ENCODE results near the gene DEK.
A peak's percentile ranks its signal among the peaks of the same experiment; 100 is the strongest.
"Not testable (repeated sequence)": the region's sequence is repeated elsewhere in the genome, so short reads cannot be mapped to it uniquely, and the experiment has no call there.

The DEK gene

GRCh38 chr6:18264219-18264922 lies at the start of gene DEK:
TSS of gene DEK (minus strand) at chr6:18264530. CDS start at chr6:18263987, 543 bp downstream.
- DNase-seq (ENCODE audit: low read depth in 3 of 3, low spot score in 1 of 3): peak; percentile 63 to 73 (median 66)

GRCh38 chr6:18312368-18312767 lies 48.0 kb upstream of the DEK start:
- DNase-seq (ENCODE audit: low read depth in 3 of 3, low spot score in 1 of 3): no peak

GRCh38 chr6:18310010-18310409 lies 45.7 kb upstream of the DEK start:
- not testable (repeated sequence) for DNase-seq (ENCODE audit: low read depth in 3 of 3, low spot score in 1 of 3)

GRCh38 chr6:18309046-18309445 lies 44.7 kb upstream of the DEK start:
- no peak for DNase-seq (ENCODE audit: low read depth in 3 of 3, low spot score in 1 of 3)

- no peak for DNase-seq (ENCODE audit: low read depth in 3 of 3, low spot score in 1 of 3)
Measured at GRCh38 chr6:18308070-18308735, 43.9 kb upstream of the DEK start.

- DNase-seq (ENCODE audit: low read depth in 3 of 3, low spot score in 1 of 3): no peak
Measured at GRCh38 chr6:18306977-18307376, 42.6 kb upstream of the DEK start.

- DNase-seq (ENCODE audit: low read depth in 3 of 3, low spot score in 1 of 3): no peak
Measured at GRCh38 chr6:18302561-18303439, 38.5 kb upstream of the DEK start.

GRCh38 chr6:18293076-18293904 lies 29.0 kb upstream of the DEK start:
- no peak for DNase-seq (ENCODE audit: low read depth in 3 of 3, low spot score in 1 of 3)

GRCh38 chr6:18289283-18289682 lies 25.0 kb upstream of the DEK start:
- DNase-seq (ENCODE audit: low read depth in 3 of 3, low spot score in 1 of 3): no peak

GRCh38 chr6:18284261-18284660 lies 19.9 kb upstream of the DEK start:
- no peak for DNase-seq (ENCODE audit: low read depth in 3 of 3, low spot score in 1 of 3)

- DNase-seq (ENCODE audit: low read depth in 3 of 3, low spot score in 1 of 3): no peak
Measured at GRCh38 chr6:18281564-18281963, 17.2 kb upstream of the DEK start.

GRCh38 chr6:18280084-18280483 lies 15.8 kb upstream of the DEK start:
- no peak for DNase-seq (ENCODE audit: low read depth in 3 of 3, low spot score in 1 of 3)

- no peak for DNase-seq (ENCODE audit: low read depth in 3 of 3, low spot score in 1 of 3)
Measured at GRCh38 chr6:18279422-18279821, 15.1 kb upstream of the DEK start.

- DNase-seq (ENCODE audit: low read depth in 3 of 3, low spot score in 1 of 3): no peak
Measured at GRCh38 chr6:18277237-18278006, 13.1 kb upstream of the DEK start.

- no peak for DNase-seq (ENCODE audit: low read depth in 3 of 3, low spot score in 1 of 3)
Measured at GRCh38 chr6:18276610-18277236, 12.4 kb upstream of the DEK start.

- no peak for DNase-seq (ENCODE audit: low read depth in 3 of 3, low spot score in 1 of 3)
Measured at GRCh38 chr6:18270216-18270615, 5.9 kb upstream of the DEK start.

- DNase-seq (ENCODE audit: low read depth in 3 of 3, low spot score in 1 of 3): no peak
Measured at GRCh38 chr6:18269717-18270116, 5.4 kb upstream of the DEK start.

- no peak for DNase-seq (ENCODE audit: low read depth in 3 of 3, low spot score in 1 of 3)
Measured at GRCh38 chr6:18269253-18269652, 4.9 kb upstream of the DEK start.

- DNase-seq (ENCODE audit: low read depth in 3 of 3, low spot score in 1 of 3): no peak
Measured at GRCh38 chr6:18268066-18268465, 3.7 kb upstream of the DEK start.

- DNase-seq (ENCODE audit: low read depth in 3 of 3, low spot score in 1 of 3): no peak
Measured at GRCh38 chr6:18266523-18266912, 2.2 kb upstream of the DEK start.

Data from stimulated activated CD4-positive, alpha-beta T cell treated with anti-CD3 and anti-CD28 coated beads, TNF-alpha, amount 100 ng/mL, for 1 hour (primary cell).